ENCODE measurements around the gene PTPRCAP. TPM values are rescaled to one million over a fixed set of nuclear protein-coding genes. Genes with fewer than 3 reads are reported as not detected.

Gene PTPRCAP
- total RNA-seq, 1 donor from 2014 or later: 2.3 TPM

- Mint-ChIP-seq H3K27me3 (peaks cover 15% of the 10 kb centered on the region), H3K36me3 (ENCODE audit: insufficient read depth) (no peaks in the 10 kb centered on the region), H3K4me3 (ENCODE audit: low read depth) (peak overlapping the region; percentile 57), H3K4me1 (ENCODE audit: low read depth) (peaks cover 3% of the 10 kb centered on the region), H3K9me3 (ENCODE audit: low read depth) (no peaks in the 10 kb centered on the region), H3K27ac (no peak overlapping the region)
- no peak for DNase-seq (ENCODE audit: low spot score, unreplicated experiment)
- TF ChIP-seq CTCF (IDR thresholded peaks at IDR 0.05; ENCODE audit: unreplicated experiment): no peak
Measured at GRCh38 chr11:67420147-67420645, 17.3 kb downstream of the PTPRCAP start.

- H3K4me3 Mint-ChIP-seq (ENCODE audit: low read depth): no peak overlapping the region
- H3K4me1 Mint-ChIP-seq (ENCODE audit: low read depth): peaks cover 3% of the 10 kb centered on the region
Measured at GRCh38 chr11:67419325-67420049, 18.0 kb downstream of the PTPRCAP start.

GRCh38 chr11:67418476-67419281, 18.8 kb downstream of the PTPRCAP start:
- DNase-seq (ENCODE audit: low spot score, unreplicated experiment): no peak
- Mint-ChIP-seq H3K36me3 (ENCODE audit: insufficient read depth) (no peaks in the 10 kb centered on the region), H3K4me1 (ENCODE audit: low read depth) (peaks cover 3% of the 10 kb centered on the region), H3K9me3 (ENCODE audit: low read depth) (no peaks in the 10 kb centered on the region), H3K27me3 (peaks cover 15% of the 10 kb centered on the region), H3K27ac (no peak overlapping the region), H3K4me3 (ENCODE audit: low read depth) (no peak overlapping the region)
- no peak for TF ChIP-seq CTCF (IDR thresholded peaks at IDR 0.05; ENCODE audit: unreplicated experiment)

More at GRCh38 chr11:67419325-67420049, 18.0 kb downstream of the PTPRCAP start:
- Mint-ChIP-seq H3K27ac (no peak overlapping the region), H3K36me3 (ENCODE audit: insufficient read depth) (no peaks in the 10 kb centered on the region), H3K9me3 (ENCODE audit: low read depth) (no peaks in the 10 kb centered on the region), H3K27me3 (peaks cover 15% of the 10 kb centered on the region)
- no peak for DNase-seq (ENCODE audit: low spot score, unreplicated experiment)
- TF ChIP-seq CTCF (IDR thresholded peaks at IDR 0.05; ENCODE audit: unreplicated experiment): no peak

- Mint-ChIP-seq H3K4me3 (ENCODE audit: low read depth) (no peak overlapping the region), H3K9me3 (ENCODE audit: low read depth) (no peaks in the 10 kb centered on the region), H3K36me3 (ENCODE audit: insufficient read depth) (no peaks in the 10 kb centered on the region), H3K27ac (no peak overlapping the region), H3K27me3 (peaks cover 27% of the 10 kb centered on the region), H3K4me1 (ENCODE audit: low read depth) (peaks cover 5% of the 10 kb centered on the region)
- no peak for TF ChIP-seq CTCF (IDR thresholded peaks at IDR 0.05; ENCODE audit: unreplicated experiment)
- DNase-seq (ENCODE audit: low spot score, unreplicated experiment): no peak
Measured at GRCh38 chr11:67417425-67417824, 20.1 kb downstream of the PTPRCAP start.

Measured in progenitor cell of endocrine pancreas (in vitro differentiated cells).